HepG2 (cell line): Measurements from ENCODE around the gene NEAT1. TPM values are rescaled to one million over a fixed set of nuclear protein-coding genes. Genes with fewer than 3 reads are reported as not detected.

Source experiments
- AKAP8 ChIP-seq: sonication (generic); formaldehyde crosslinking; IDR thresholded peaks from 2 replicates; pipeline ENCODE4 v1.5.1; 2020; ENCODE audit warnings: mild to moderate bottlenecking, missing genetic modification reagents
- HDAC6 ChIP-seq: fragments of 200-600 bp; sonication (generic); IDR thresholded peaks from 2 replicates; pipeline ENCODE4 v1.7.0; 2017; ENCODE audit warnings: mild to moderate bottlenecking, antibody characterized with exemption, low read length, low read depth
- HES4 ChIP-seq: sonication (generic); formaldehyde crosslinking; IDR thresholded peaks from 2 replicates; pipeline ENCODE4 v1.9.0; 2021; ENCODE audit warnings: mild to moderate bottlenecking, missing genetic modification reagents, borderline replicate concordance
- HNF4G ChIP-seq, 2 experiments: sonication (generic) in 1 of 2; formaldehyde crosslinking in 1 of 2; IDR thresholded peaks; 2 replicates each; pipeline versions ENCODE4 v1.4.0 to v1.6.1; 2011 to 2020; ENCODE audit warnings: borderline replicate concordance in 2 of 2, low read depth in 2 of 2, mild to moderate bottlenecking in 2 of 2, low read length in 1 of 2, missing genetic modification reagents in 1 of 2, moderate library complexity in 1 of 2
- JDP2 ChIP-seq: sonication (generic); formaldehyde crosslinking; IDR thresholded peaks from 2 replicates; pipeline ENCODE4 v1.8.1; 2022; ENCODE audit warnings: missing genetic modification reagents, borderline replicate concordance
- KDM4B ChIP-seq: sonication (generic); formaldehyde crosslinking; IDR thresholded peaks from 2 replicates; pipeline ENCODE4 v1.4.0; 2020; ENCODE audit warnings: missing genetic modification reagents
- KMT2B ChIP-seq: IDR thresholded peaks from 2 replicates; pipeline ENCODE4 v1.6.1; 2016; ENCODE audit warnings: missing genetic modification reagents, missing compliant biosample characterization
- NKX3-1 ChIP-seq: sonication (generic); formaldehyde crosslinking; IDR thresholded peaks from 2 replicates; pipeline ENCODE4 v1.5.0; 2020; ENCODE audit warnings: missing genetic modification reagents
- NR1H2 ChIP-seq: sonication (generic); formaldehyde crosslinking; IDR thresholded peaks from 2 replicates; pipeline ENCODE4 v1.8.1; 2022; ENCODE audit warnings: low read depth, missing genetic modification reagents, borderline replicate concordance
- NR2F6 ChIP-seq, 2 experiments: IDR thresholded peaks; 2 replicates each; pipeline ENCODE4 v1.6.1; 2016; ENCODE audit warnings: antibody characterized with exemption in 1 of 2, mild to moderate bottlenecking in 1 of 2
- ONECUT2 ChIP-seq: sonication (generic); formaldehyde crosslinking; IDR thresholded peaks from 2 replicates; pipeline ENCODE4 v1.4.0; 2020; ENCODE audit warnings: missing genetic modification reagents
- RXRB ChIP-seq: IDR thresholded peaks from 2 replicates; pipeline ENCODE4 v1.6.1; 2016; ENCODE audit warnings: borderline replicate concordance, missing genetic modification reagents, missing compliant biosample characterization
- SOX5 ChIP-seq: IDR thresholded peaks from 2 replicates; pipeline ENCODE4 v1.6.1; 2016; ENCODE audit warnings: borderline replicate concordance
- SRSF1 ChIP-seq: fragments of 200-400 bp; formaldehyde crosslinking; optimal IDR thresholded peaks from 2 replicates; pipeline ENCODE3; 2017; ENCODE audit warnings: mild to moderate bottlenecking, low read depth, low read length, moderate library complexity
- TP53 ChIP-seq: sonication (generic); formaldehyde crosslinking; conservative IDR thresholded peaks from 2 replicates; pipeline ENCODE4 v1.4.0; 2020; ENCODE audit warnings: missing genetic modification reagents
- ZBTB42 ChIP-seq: sonication (generic); formaldehyde crosslinking; IDR thresholded peaks from 2 replicates; pipeline ENCODE4 v1.5.0; 2020; ENCODE audit warnings: mild to moderate bottlenecking, missing genetic modification reagents
- ZNF460 ChIP-seq: sonication (generic); formaldehyde crosslinking; IDR thresholded peaks from 2 replicates; pipeline ENCODE4 v1.5.1; 2020; ENCODE audit warnings: missing genetic modification reagents, mild to moderate bottlenecking, borderline replicate concordance
- ZNF547 ChIP-seq: sonication (generic); formaldehyde crosslinking; IDR thresholded peaks from 2 replicates; pipeline ENCODE4 v1.5.1; 2020; ENCODE audit warnings: mild to moderate bottlenecking, missing genetic modification reagents
- ZNF672 ChIP-seq: sonication (generic); formaldehyde crosslinking; IDR thresholded peaks from 2 replicates; pipeline ENCODE4 v1.8.1; 2022; ENCODE audit warnings: missing genetic modification reagents
- polyA plus RNA-seq, 8 experiments: library from polyadenylated mRNA; depleted of rRNA in 3 of 8; stranded (reverse) in 7 of 8; unstranded in 1 of 8; fragments of >200 nt; fragmentation: Illumina TruSeq in 4 of 8; extraction: Trizol in 4 of 8; gene quantifications; 2 replicates each; pipeline versions ENCODE4 v1.2.1 to v1.2.3, GENCODE V29; 2011 to 2016; ENCODE audit warnings: low read depth in 4 of 8, missing spikeins in 1 of 8, mixed read lengths in 1 of 8; ENCODE audit not compliant: insufficient read depth in 1 of 8
- total RNA-seq, 5 experiments: library from RNA; depleted of rRNA; stranded (reverse); fragments of >200 nt; fragmentation: Illumina TruSeq; extraction: Trizol; gene quantifications; 2 replicates each; pipeline ENCODE4 v1.2.3, GENCODE V29; 2016; ENCODE audit warnings: low read depth in 1 of 5
- TF ChIP-seq, protein P1 (sequence below): sonication (generic); formaldehyde crosslinking; IDR thresholded peaks from 2 replicates; pipeline ENCODE4 v1.4.0; 2020; ENCODE audit warnings: mild to moderate bottlenecking, missing genetic modification reagents
- TF ChIP-seq, protein P2 (sequence below): fragments of 450-650 bp; IDR thresholded peaks from 2 replicates; pipeline ENCODE4 v1.6.1; 2016
- TF ChIP-seq, protein P3 (sequence below): sonication (generic); formaldehyde crosslinking; IDR thresholded peaks from 2 replicates; pipeline ENCODE4 v1.4.0; 2020; ENCODE audit warnings: missing genetic modification reagents, borderline replicate concordance

Gene NEAT1
- total and polyA plus RNA-seq, 2 of the 13 experiments (the other 11 are each of a cell fraction or from before 2014, with no cell fraction given) = 20.5 to 41.2 TPM

DNA sequence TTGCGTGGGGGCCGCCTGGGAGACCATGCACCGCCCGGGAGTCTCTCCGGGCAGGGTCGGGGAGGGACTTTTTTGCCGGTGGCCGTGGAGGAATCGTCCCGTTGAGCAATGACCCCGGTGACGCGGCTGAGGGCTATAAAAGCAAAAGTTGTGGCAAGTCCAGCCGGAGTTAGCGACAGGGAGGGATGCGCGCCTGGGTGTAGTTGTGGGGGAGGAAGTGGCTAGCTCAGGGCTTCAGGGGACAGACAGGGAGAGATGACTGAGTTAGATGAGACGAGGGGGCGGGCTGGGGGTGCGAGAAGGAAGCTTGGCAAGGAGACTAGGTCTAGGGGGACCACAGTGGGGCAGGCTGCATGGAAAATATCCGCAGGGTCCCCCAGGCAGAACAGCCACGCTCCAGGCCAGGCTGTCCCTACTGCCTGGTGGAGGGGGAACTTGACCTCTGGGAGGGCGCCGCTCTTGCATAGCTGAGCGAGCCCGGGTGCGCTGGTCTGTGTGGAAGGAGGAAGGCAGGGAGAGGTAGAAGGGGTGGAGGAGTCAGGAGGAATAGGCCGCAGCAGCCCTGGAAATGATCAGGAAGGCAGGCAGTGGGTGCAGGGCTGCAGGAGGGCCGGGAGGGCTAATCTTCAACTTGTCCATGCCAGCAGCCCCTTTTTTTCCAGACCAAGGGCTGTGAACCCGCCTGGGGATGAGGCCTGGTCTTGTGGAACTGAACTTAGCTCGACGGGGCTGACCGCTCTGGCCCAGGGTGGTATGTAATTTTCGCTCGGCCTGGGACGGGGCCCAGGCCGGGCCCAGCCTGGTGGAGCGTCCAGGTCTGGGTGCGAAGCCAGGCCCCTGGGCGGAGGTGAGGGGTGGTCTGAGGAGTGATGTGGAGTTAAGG, at the start of gene NEAT1 (continued):
- TF ChIP-seq NR1H2 (peak; percentile 80; the same call in 1 of the 2 replicates), NR2F6 (IDR thresholded peaks at IDR 0.05) (peak; percentile 91), NR2F6 (CRISPR knock-in tag; IDR thresholded peaks at IDR 0.05) (peak; percentile 75), TP53 (peak; percentile 74; the same call in 1 of the 2 replicates), KDM4B (CRISPR knock-in tag) (peak; percentile 88), ZNF460 (CRISPR knock-in tag) (no peak), KMT2B (CRISPR knock-in tag) (peak; percentile 57; the same call in 1 of the 2 replicates), HES4 (CRISPR knock-in tag) (peak; percentile 70; the same call in 1 of the 2 replicates), HDAC6 (peak; percentile 95), JDP2 (CRISPR knock-in tag) (no peak), RXRB (peak; percentile 80), SRSF1 (peak; percentile 95), ONECUT2 (CRISPR knock-in tag) (peak; percentile 50), SOX5 (CRISPR knock-in tag) (peak; percentile 22; the same call in 1 of the 2 replicates), AKAP8 (no peak; the same call in 1 of the 2 replicates), ZNF672 (CRISPR knock-in tag) (peak; percentile 46; the same call in 1 of the 2 replicates), HNF4G (IDR thresholded peaks at IDR 0.05; ENCODE audit: borderline replicate concordance, low read depth, low read length) (peak; percentile 83), HNF4G (CRISPR knock-in tag; IDR thresholded peaks at IDR 0.05; ENCODE audit: borderline replicate concordance, low read depth) (no peak), ZNF547 (CRISPR knock-in tag) (no peak; the same call in 1 of the 2 replicates), NKX3-1 (CRISPR knock-in tag) (0 out of 2 replicates have a peak, but pooled peaks have one; percentile 25), ZBTB42 (CRISPR knock-in tag) (0 out of 2 replicates have a peak, but pooled peaks have one; percentile 25)
- TF ChIP-seq, protein P1, sequence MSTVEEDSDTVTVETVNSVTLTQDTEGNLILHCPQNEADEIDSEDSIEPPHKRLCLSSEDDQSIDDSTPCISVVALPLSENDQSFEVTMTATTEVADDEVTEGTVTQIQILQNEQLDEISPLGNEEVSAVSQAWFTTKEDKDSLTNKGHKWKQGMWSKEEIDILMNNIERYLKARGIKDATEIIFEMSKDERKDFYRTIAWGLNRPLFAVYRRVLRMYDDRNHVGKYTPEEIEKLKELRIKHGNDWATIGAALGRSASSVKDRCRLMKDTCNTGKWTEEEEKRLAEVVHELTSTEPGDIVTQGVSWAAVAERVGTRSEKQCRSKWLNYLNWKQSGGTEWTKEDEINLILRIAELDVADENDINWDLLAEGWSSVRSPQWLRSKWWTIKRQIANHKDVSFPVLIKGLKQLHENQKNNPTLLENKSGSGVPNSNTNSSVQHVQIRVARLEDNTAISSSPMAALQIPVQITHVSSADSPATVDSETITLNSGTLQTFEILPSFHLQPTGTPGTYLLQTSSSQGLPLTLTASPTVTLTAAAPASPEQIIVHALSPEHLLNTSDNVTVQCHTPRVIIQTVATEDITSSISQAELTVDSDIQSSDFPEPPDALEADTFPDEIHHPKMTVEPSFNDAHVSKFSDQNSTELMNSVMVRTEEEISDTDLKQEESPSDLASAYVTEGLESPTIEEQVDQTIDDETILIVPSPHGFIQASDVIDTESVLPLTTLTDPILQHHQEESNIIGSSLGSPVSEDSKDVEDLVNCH (CRISPR knock-in tag) = 0 out of 2 replicates have a peak, but pooled peaks have one; percentile 36
- TF ChIP-seq, protein P2, sequence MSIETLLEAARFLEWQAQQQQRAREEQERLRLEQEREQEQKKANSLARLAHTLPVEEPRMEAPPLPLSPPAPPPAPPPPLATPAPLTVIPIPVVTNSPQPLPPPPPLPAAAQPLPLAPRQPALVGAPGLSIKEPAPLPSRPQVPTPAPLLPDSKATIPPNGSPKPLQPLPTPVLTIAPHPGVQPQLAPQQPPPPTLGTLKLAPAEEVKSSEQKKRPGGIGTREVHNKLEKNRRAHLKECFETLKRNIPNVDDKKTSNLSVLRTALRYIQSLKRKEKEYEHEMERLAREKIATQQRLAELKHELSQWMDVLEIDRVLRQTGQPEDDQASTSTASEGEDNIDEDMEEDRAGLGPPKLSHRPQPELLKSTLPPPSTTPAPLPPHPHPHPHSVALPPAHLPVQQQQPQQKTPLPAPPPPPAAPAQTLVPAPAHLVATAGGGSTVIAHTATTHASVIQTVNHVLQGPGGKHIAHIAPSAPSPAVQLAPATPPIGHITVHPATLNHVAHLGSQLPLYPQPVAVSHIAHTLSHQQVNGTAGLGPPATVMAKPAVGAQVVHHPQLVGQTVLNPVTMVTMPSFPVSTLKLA = 0 out of 2 replicates have a peak, but pooled peaks have one; percentile 8
- TF ChIP-seq, protein P3, sequence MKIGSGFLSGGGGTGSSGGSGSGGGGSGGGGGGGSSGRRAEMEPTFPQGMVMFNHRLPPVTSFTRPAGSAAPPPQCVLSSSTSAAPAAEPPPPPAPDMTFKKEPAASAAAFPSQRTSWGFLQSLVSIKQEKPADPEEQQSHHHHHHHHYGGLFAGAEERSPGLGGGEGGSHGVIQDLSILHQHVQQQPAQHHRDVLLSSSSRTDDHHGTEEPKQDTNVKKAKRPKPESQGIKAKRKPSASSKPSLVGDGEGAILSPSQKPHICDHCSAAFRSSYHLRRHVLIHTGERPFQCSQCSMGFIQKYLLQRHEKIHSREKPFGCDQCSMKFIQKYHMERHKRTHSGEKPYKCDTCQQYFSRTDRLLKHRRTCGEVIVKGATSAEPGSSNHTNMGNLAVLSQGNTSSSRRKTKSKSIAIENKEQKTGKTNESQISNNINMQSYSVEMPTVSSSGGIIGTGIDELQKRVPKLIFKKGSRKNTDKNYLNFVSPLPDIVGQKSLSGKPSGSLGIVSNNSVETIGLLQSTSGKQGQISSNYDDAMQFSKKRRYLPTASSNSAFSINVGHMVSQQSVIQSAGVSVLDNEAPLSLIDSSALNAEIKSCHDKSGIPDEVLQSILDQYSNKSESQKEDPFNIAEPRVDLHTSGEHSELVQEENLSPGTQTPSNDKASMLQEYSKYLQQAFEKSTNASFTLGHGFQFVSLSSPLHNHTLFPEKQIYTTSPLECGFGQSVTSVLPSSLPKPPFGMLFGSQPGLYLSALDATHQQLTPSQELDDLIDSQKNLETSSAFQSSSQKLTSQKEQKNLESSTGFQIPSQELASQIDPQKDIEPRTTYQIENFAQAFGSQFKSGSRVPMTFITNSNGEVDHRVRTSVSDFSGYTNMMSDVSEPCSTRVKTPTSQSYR = peak; percentile 67
